Esophagus muscularis mucosa (tissue), 4 donors: ENCODE results near the gene KRTAP22-1.

ENCODE experiments used
- EP300 ChIP-seq: sonication (generic); formaldehyde crosslinking; IDR thresholded peaks from one replicate; pipeline ENCODE4 v1.6.1; 2017; ENCODE audit warnings: antibody characterized with exemption
- POLR2A ChIP-seq: fragments of 450-650 bp; IDR thresholded peaks from one replicate; pipeline ENCODE4 v1.6.1; 2017; ENCODE audit warnings: antibody characterized with exemption, moderate library complexity, mild to moderate bottlenecking, low read depth
- TF ChIP-seq, protein P1 (sequence below), 3 experiments: fragments of 200-600 bp in 2 of 3; fragments of 450-650 bp in 1 of 3; sonication (generic) in 2 of 3; IDR thresholded peaks; one replicate each; pipeline ENCODE4 v1.5.1; 2017 to 2019; ENCODE audit warnings: antibody characterized with exemption in 3 of 3, mild to moderate bottlenecking in 2 of 3, moderate library complexity in 1 of 3

DNA sequence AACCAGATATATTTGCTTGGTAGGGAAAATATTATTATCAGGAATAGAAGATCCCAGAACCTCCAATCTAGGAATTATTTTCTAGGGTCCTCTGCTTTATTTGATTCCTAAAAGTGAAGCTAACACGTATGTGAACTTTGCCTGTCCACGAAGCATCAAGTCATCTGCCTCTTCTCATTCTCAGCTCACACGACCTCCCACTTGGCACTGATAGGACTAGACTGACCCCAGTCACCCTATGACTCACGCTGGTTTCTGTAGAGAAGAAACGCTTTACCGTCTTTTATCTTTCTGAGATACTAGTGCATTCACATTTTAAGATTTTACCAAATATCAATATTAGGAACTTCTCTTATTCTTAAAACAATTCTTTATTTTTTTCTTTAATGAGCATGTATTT is 37.8 kb upstream of the KRTAP22-1 start:
- TF ChIP-seq, protein P1, sequence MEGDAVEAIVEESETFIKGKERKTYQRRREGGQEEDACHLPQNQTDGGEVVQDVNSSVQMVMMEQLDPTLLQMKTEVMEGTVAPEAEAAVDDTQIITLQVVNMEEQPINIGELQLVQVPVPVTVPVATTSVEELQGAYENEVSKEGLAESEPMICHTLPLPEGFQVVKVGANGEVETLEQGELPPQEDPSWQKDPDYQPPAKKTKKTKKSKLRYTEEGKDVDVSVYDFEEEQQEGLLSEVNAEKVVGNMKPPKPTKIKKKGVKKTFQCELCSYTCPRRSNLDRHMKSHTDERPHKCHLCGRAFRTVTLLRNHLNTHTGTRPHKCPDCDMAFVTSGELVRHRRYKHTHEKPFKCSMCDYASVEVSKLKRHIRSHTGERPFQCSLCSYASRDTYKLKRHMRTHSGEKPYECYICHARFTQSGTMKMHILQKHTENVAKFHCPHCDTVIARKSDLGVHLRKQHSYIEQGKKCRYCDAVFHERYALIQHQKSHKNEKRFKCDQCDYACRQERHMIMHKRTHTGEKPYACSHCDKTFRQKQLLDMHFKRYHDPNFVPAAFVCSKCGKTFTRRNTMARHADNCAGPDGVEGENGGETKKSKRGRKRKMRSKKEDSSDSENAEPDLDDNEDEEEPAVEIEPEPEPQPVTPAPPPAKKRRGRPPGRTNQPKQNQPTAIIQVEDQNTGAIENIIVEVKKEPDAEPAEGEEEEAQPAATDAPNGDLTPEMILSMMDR (IDR thresholded peaks at IDR 0.05): no peak
- TF ChIP-seq EP300 (no peak), POLR2A (no peak)
